ENCODE measurements around the gene SMCR8.
"Not testable (repeated sequence)": the region's sequence is repeated elsewhere in the genome, so short reads cannot be mapped to it uniquely, and the experiment has no call there.

SMCR8 gene

GRCh38 chr17:18278867-18279266 is 36.2 kb upstream of the SMCR8 start:
- no peak for TF ChIP-seq CTCF (IDR thresholded peaks at IDR 0.05)
- Histone ChIP-seq H3K4me3 (no peak overlapping the region), H3K27ac (no peak overlapping the region)
- DNase-seq (ENCODE audit: low spot score) = no peak

GRCh38 chr17:18280249-18280648 is 34.8 kb upstream of the SMCR8 start:
- no peak for TF ChIP-seq CTCF (IDR thresholded peaks at IDR 0.05)
- Histone ChIP-seq H3K27ac (no peak overlapping the region), H3K4me3 (no peak overlapping the region)
- no peak for DNase-seq (ENCODE audit: low spot score)

- no peak overlapping the region for H3K4me3 ChIP-seq
- TF ChIP-seq CTCF (IDR thresholded peaks at IDR 0.05) = no peak
- DNase-seq (ENCODE audit: low spot score) = no peak
- no peak overlapping the region for H3K27ac ChIP-seq
Observed at GRCh38 chr17:18280766-18281371, 34.2 kb upstream of the SMCR8 start.

GRCh38 chr17:18281788-18282187 is 33.3 kb upstream of the SMCR8 start:
- DNase-seq (ENCODE audit: low spot score) = no peak
- TF ChIP-seq CTCF (IDR thresholded peaks at IDR 0.05) = no peak
- Histone ChIP-seq H3K4me3 (no peak overlapping the region), H3K27ac (no peak overlapping the region)

GRCh38 chr17:18285296-18285695 is 29.8 kb upstream of the SMCR8 start:
- H3K27ac ChIP-seq = no peak overlapping the region
- DNase-seq (ENCODE audit: low spot score) = no peak
- TF ChIP-seq CTCF (IDR thresholded peaks at IDR 0.05) = no peak
- H3K4me3 ChIP-seq = no peak overlapping the region

- no peak for DNase-seq (ENCODE audit: low spot score)
- no peak overlapping the region for H3K27ac ChIP-seq
- H3K4me3 ChIP-seq = no peak overlapping the region
- no peak for TF ChIP-seq CTCF (IDR thresholded peaks at IDR 0.05)
Observed at GRCh38 chr17:18291718-18292540, 23.2 kb upstream of the SMCR8 start.

- not testable (repeated sequence) for H3K4me3 ChIP-seq; DNase-seq (ENCODE audit: low spot score); H3K27ac ChIP-seq
Observed at GRCh38 chr17:18298061-18298460, 17.0 kb upstream of the SMCR8 start.

Measured in coronary artery (tissue), 2 donors.